SK-N-SH (cell line): ENCODE measurements around the gene PM20D2.

Source experiments
- CTCF ChIP-seq: fragments of 200-600 bp; sonication (generic); IDR thresholded peaks from 2 replicates; pipeline ENCODE4 v1.6.1; 2017; ENCODE audit warnings: antibody characterized with exemption, mild to moderate bottlenecking, moderate library complexity
- FOSL2 ChIP-seq: IDR thresholded peaks from 2 replicates; pipeline ENCODE4 v1.4.0; 2012; ENCODE audit warnings: low read depth, mild to moderate bottlenecking, moderate library complexity, borderline replicate concordance
- FOXM1 ChIP-seq: IDR thresholded peaks from 2 replicates; pipeline ENCODE4 v1.4.0; 2012; ENCODE audit warnings: low read depth, mild to moderate bottlenecking
- JUND ChIP-seq: IDR thresholded peaks from 2 replicates; pipeline ENCODE4 v1.4.0; 2012
- MXI1 ChIP-seq: IDR thresholded peaks from 2 replicates; pipeline ENCODE4 v1.6.1; 2012; ENCODE audit warnings: mild to moderate bottlenecking, low read depth, low read length, improper control_type of control experiment
- POLR2AphosphoS5 ChIP-seq: IDR thresholded peaks from 2 replicates; pipeline ENCODE4 v1.6.1; 2012; ENCODE audit warnings: low read depth, low read length
- SIN3A ChIP-seq: IDR thresholded peaks from 2 replicates; pipeline ENCODE4 v1.6.1; 2012; ENCODE audit warnings: low read depth, mild to moderate bottlenecking, low read length, moderate library complexity, borderline replicate concordance

DNA sequence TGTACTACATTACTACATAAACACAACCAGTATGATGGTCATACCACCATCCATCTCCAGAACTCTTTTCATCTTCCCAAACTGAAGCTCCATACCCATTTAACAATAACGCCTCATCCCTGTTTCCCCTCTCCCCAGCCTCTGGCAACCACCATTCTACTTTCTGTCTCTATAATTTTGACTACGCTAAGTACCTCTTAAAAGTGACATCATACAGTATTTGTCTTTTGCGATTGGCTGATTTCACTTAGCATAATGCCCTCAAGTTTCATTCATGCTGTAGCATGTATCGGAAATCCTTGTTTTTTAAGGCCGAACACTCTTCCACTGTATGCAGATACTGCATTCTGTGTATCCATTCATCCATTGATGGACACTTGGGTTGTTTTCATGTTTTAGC, 41.6 kb downstream of the PM20D2 start:
- TF ChIP-seq POLR2AphosphoS5 (no peak), CTCF (no peak), MXI1 (no peak), JUND (no peak), SIN3A (no peak), FOXM1 (no peak), FOSL2 (no peak)
